MCF 10A (cell line): ENCODE measurements around the gene RASSF8. TPM values are rescaled to one million over a fixed set of nuclear protein-coding genes. Genes with fewer than 3 reads are reported as not detected.

Experiments
- BruUV-seq: library from RNA; stranded (reverse); fragments of 400-500 nt; replicated peaks from 2 replicates; lab custom pipeline; 2021; lab: Mats Ljungman, UMichigan
- CTCF ChIA-PET: fragments of 300-600 bp; sonication (Branson Sonifier 250); formaldehyde crosslinking; extraction: SDS; loops from one replicate; lab custom pipeline; 2021; ENCODE audit warnings: antibody characterized with exemption, inconsistent platforms; lab: Yijun Ruan, JAX
- POLR2A ChIA-PET: fragments of 300-600, 350-650 bp; sonication (Branson Sonifier 250); formaldehyde crosslinking; extraction: SDS; loops from one replicate; lab custom pipeline; 2020; ENCODE audit warnings: antibody characterized with exemption, inconsistent platforms; lab: Yijun Ruan, JAX
- DNase-seq: peaks from one replicate; pipeline ENCODE4 v3.0.0-alpha.2; 2018; ENCODE audit not compliant: unreplicated experiment
- H3K27ac Mint-ChIP-seq: one replicate; pipeline ENCODE4 v1.8.0; 2022; ENCODE audit warnings: mild to moderate bottlenecking, low read depth, mixed read lengths; ENCODE audit not compliant: unreplicated experiment
- H3K27me3 Mint-ChIP-seq: one replicate; pipeline ENCODE4 v1.8.0; 2022; ENCODE audit warnings: mixed read lengths; ENCODE audit not compliant: insufficient read depth, unreplicated experiment
- H3K36me3 Mint-ChIP-seq: one replicate; pipeline ENCODE4 v1.8.0; 2022; ENCODE audit warnings: mild to moderate bottlenecking, moderate library complexity, mixed read lengths; ENCODE audit not compliant: insufficient read depth, unreplicated experiment
- H3K4me1 Mint-ChIP-seq: one replicate; pipeline ENCODE4 v1.8.0; 2022; ENCODE audit warnings: mixed read lengths; ENCODE audit not compliant: insufficient read depth, unreplicated experiment
- H3K4me3 Mint-ChIP-seq: one replicate; pipeline ENCODE4 v1.8.0; 2022; ENCODE audit warnings: mild to moderate bottlenecking, moderate library complexity, mixed read lengths; ENCODE audit not compliant: unreplicated experiment
- H3K9me3 Mint-ChIP-seq: one replicate; pipeline ENCODE4 v1.8.0; 2022; ENCODE audit warnings: mixed read lengths; ENCODE audit not compliant: unreplicated experiment
- CTCF ChIP-seq: fragments of 200-600 bp; IDR thresholded peaks from one replicate; pipeline ENCODE4 v1.8.0; 2022; ENCODE audit warnings: antibody characterized with exemption, mild to moderate bottlenecking; ENCODE audit not compliant: unreplicated experiment
- intact Hi-C: fragments of 100-400 bp; cut with micrococcal nuclease; formaldehyde crosslinking; loops from 2 replicates; pipeline ENCODE4 v1.14.1; 2022
- total RNA-seq: library from RNA; stranded (reverse); gene quantifications from 2 replicates; pipeline ENCODE4 v1.2.3, GENCODE V29; 2022

RASSF8 gene
- total RNA-seq, 1 experiment from 2014 or later: 52.9 TPM

GRCh38 chr12:25976289-25976688, 17.8 kb downstream of the RASSF8 start:
- DNase-seq: no peak
- Mint-ChIP-seq H3K9me3 (no peaks in the 10 kb centered on the region), H3K27me3 (no peaks in the 10 kb centered on the region), H3K36me3 (no peaks in the 10 kb centered on the region), H3K4me1 (peaks cover 59% of the 10 kb centered on the region), H3K27ac (peak overlapping the region; percentile 37), H3K4me3 (no peak overlapping the region)
- ChIA-PET POLR2A (no interaction called here), CTCF (no interaction called here)
- intact Hi-C loops: no loop called here
- TF ChIP-seq CTCF: no peak
- BruUV-seq: no TSS peak

GRCh38 chr12:25977047-25977446, 18.6 kb downstream of the RASSF8 start:
- no TSS peak for BruUV-seq
- no peak for DNase-seq
- Mint-ChIP-seq H3K9me3 (no peaks in the 10 kb centered on the region), H3K27ac (peak overlapping the region; percentile 37), H3K36me3 (no peaks in the 10 kb centered on the region), H3K4me3 (no peak overlapping the region), H3K4me1 (peaks cover 59% of the 10 kb centered on the region), H3K27me3 (no peaks in the 10 kb centered on the region)
- intact Hi-C loops: no loop called here
- POLR2A ChIA-PET: no interaction called here
- no peak for TF ChIP-seq CTCF
- CTCF ChIA-PET: no interaction called here

GRCh38 chr12:25979059-25979458, 20.6 kb downstream of the RASSF8 start:
- no peaks in the 10 kb centered on the region for H3K27me3 Mint-ChIP-seq
- ChIA-PET POLR2A (interaction anchor here (0.6 to 0.7 kb wide), 2 partner anchors 42 to 168 kb away, joined by 3 read pairs; no protein-coding TSS in a partner anchor), CTCF (interaction anchor here (0.6 to 1.7 kb wide), 3 partner anchors 16 to 35 kb away, joined by 3 to 5 read pairs (median 3); partner anchors contain the start of gene RASSF8)
- H3K9me3 Mint-ChIP-seq: no peaks in the 10 kb centered on the region
- peak overlapping the region; percentile 28 for H3K27ac Mint-ChIP-seq
- H3K4me3 Mint-ChIP-seq: no peak overlapping the region
- H3K4me1 Mint-ChIP-seq: peaks cover 49% of the 10 kb centered on the region
- BruUV-seq: no TSS peak
- DNase-seq: no peak
- H3K36me3 Mint-ChIP-seq: no peaks in the 10 kb centered on the region
- intact Hi-C loops: no loop called here
- no peak for TF ChIP-seq CTCF

GRCh38 chr12:25979563-25979962, 21.1 kb downstream of the RASSF8 start:
- ChIA-PET CTCF (interaction anchor here (0.6 to 1.0 kb wide), 2 partner anchors 16 to 34 kb away, joined by 3 to 5 read pairs; no protein-coding TSS in a partner anchor), POLR2A (interaction anchor here (0.6 kb wide), 1 partner anchor 168 kb away, joined by 3 read pairs; no protein-coding TSS in a partner anchor)
- Mint-ChIP-seq H3K4me1 (peaks cover 47% of the 10 kb centered on the region), H3K9me3 (no peaks in the 10 kb centered on the region), H3K27me3 (no peaks in the 10 kb centered on the region), H3K36me3 (no peaks in the 10 kb centered on the region), H3K27ac (peak overlapping the region; percentile 29), H3K4me3 (no peak overlapping the region)
- no peak for TF ChIP-seq CTCF
- BruUV-seq: no TSS peak
- intact Hi-C loops: no loop called here
- DNase-seq: peak; percentile 10
